Loucy (cell line): Measurements from ENCODE around the gene DNLZ.

Source experiments
- H2AFZ ChIP-seq: fragments of 200-600 bp; sonication (generic); 2 replicates; pipeline ENCODE4 v1.6.0; 2016; ENCODE audit warnings: antibody characterized with exemption, mild to moderate bottlenecking, low read length, moderate library complexity
- H3F3A ChIP-seq: fragments of 200-600 bp; 2 replicates; pipeline ENCODE4 v1.6.0; 2016; ENCODE audit warnings: antibody characterized with exemption, low read depth, mild to moderate bottlenecking
- H3K27me3 ChIP-seq: fragments of 200-600 bp; sonication (generic); 2 replicates; pipeline ENCODE4 v1.6.1; 2014; ENCODE audit warnings: low read length, mild to moderate bottlenecking; ENCODE audit not compliant: insufficient read depth, poor library complexity, severe bottlenecking
- H3K36me3 ChIP-seq: fragments of 200-600 bp; sonication (generic); 2 replicates; pipeline ENCODE4 v1.6.1; 2016; ENCODE audit warnings: low read length; ENCODE audit not compliant: insufficient read depth
- H3K4me1 ChIP-seq: fragments of 200-600 bp; sonication (generic); 2 replicates; pipeline ENCODE4 v1.5.1; 2014; ENCODE audit warnings: low read length, mild to moderate bottlenecking; ENCODE audit not compliant: insufficient read depth, poor library complexity, severe bottlenecking
- H3K4me2 ChIP-seq: fragments of 200-600 bp; sonication (generic); 2 replicates; pipeline ENCODE4 v1.6.0; 2014; ENCODE audit warnings: antibody characterized with exemption, low read length, low read depth, mild to moderate bottlenecking; ENCODE audit not compliant: poor library complexity, severe bottlenecking
- H3K4me3 ChIP-seq: fragments of 200-600 bp; sonication (generic); 2 replicates; pipeline ENCODE4 v1.5.1; 2014; ENCODE audit warnings: low read length, mild to moderate bottlenecking, mixed read lengths; ENCODE audit not compliant: poor library complexity, severe bottlenecking
- H3K79me2 ChIP-seq: fragments of 200-600 bp; sonication (generic); 2 replicates; pipeline ENCODE4 v1.6.1; 2014; ENCODE audit warnings: low read length; ENCODE audit not compliant: insufficient read depth
- H3K9ac ChIP-seq: fragments of 200-600 bp; sonication (generic); 2 replicates; pipeline ENCODE4 v1.6.0; 2014; ENCODE audit warnings: mild to moderate bottlenecking, low read depth, low read length, moderate library complexity; ENCODE audit not compliant: poor library complexity, severe bottlenecking
- H3K9me2 ChIP-seq: fragments of 200-600 bp; sonication (generic); replicated peaks from 2 replicates; pipeline ENCODE4 v1.6.1; 2016; ENCODE audit warnings: low read depth, low read length, mixed read lengths
- H3K9me3 ChIP-seq: fragments of 200-600 bp; sonication (generic); 2 replicates; pipeline ENCODE4 v1.6.1; 2014; ENCODE audit warnings: mild to moderate bottlenecking, antibody characterized with exemption, low read length, low read depth; ENCODE audit not compliant: insufficient read depth
- H4K20me1 ChIP-seq: fragments of 200-600 bp; sonication (generic); 2 replicates; pipeline ENCODE4 v1.6.0; 2014; ENCODE audit warnings: antibody characterized with exemption, low read length, mild to moderate bottlenecking; ENCODE audit not compliant: insufficient read depth, poor library complexity, severe bottlenecking
- CTCF ChIP-seq: fragments of 200-600 bp; sonication (generic); conservative IDR thresholded peaks from 2 replicates; pipeline ENCODE4 v1.5.1; 2014; ENCODE audit warnings: mild to moderate bottlenecking, antibody characterized with exemption, low read length
- EZH2phosphoT487 ChIP-seq: fragments of 200-600 bp; IDR thresholded peaks from 2 replicates; pipeline ENCODE4 v1.6.1; 2018; ENCODE audit warnings: antibody characterized with exemption, mild to moderate bottlenecking, moderate library complexity, borderline replicate concordance

The DNLZ gene

GRCh38 chr9:136341042-136341655, 22.4 kb downstream of the DNLZ start:
- no peak overlapping the region for H2AFZ ChIP-seq

GRCh38 chr9:136340356-136341041, 23.0 kb downstream of the DNLZ start:
- Histone ChIP-seq H3K27me3 (no peaks in the 10 kb centered on the region), H3K4me1 (no peaks in the 10 kb centered on the region), H3K4me3 (no peak overlapping the region), H2AFZ (no peak overlapping the region), H3K9me2 (no peaks in the 10 kb centered on the region), H4K20me1 (no peaks in the 10 kb centered on the region), H3K4me2 (no peak overlapping the region), H3K79me2 (no peaks in the 10 kb centered on the region), H3F3A (no peaks in the 10 kb centered on the region), H3K36me3 (no peaks in the 10 kb centered on the region), H3K9me3 (no peaks in the 10 kb centered on the region), H3K9ac (no peak overlapping the region)
- TF ChIP-seq EZH2phosphoT487 (no peak), CTCF (no peak)

More at GRCh38 chr9:136341042-136341655, 22.4 kb downstream of the DNLZ start:
- TF ChIP-seq EZH2phosphoT487 (no peak), CTCF (no peak)
- no peaks in the 10 kb centered on the region for H3K79me2 ChIP-seq
- no peak overlapping the region for H3K9ac ChIP-seq
- H3K4me3 ChIP-seq = no peak overlapping the region
- H3K4me1 ChIP-seq = no peaks in the 10 kb centered on the region
- no peaks in the 10 kb centered on the region for H3K27me3 ChIP-seq
- no peaks in the 10 kb centered on the region for H3K36me3 ChIP-seq
- no peak overlapping the region for H3K4me2 ChIP-seq
- no peaks in the 10 kb centered on the region for H3K9me2 ChIP-seq
- no peaks in the 10 kb centered on the region for H3F3A ChIP-seq
- H4K20me1 ChIP-seq = no peaks in the 10 kb centered on the region
- H3K9me3 ChIP-seq = no peaks in the 10 kb centered on the region

- Histone ChIP-seq H2AFZ (no peak overlapping the region), H3K9me2 (no peaks in the 10 kb centered on the region), H3K79me2 (no peaks in the 10 kb centered on the region), H3K36me3 (no peaks in the 10 kb centered on the region), H3K4me2 (no peak overlapping the region), H3K9ac (no peak overlapping the region), H3K9me3 (no peaks in the 10 kb centered on the region), H3K4me1 (no peaks in the 10 kb centered on the region), H4K20me1 (no peaks in the 10 kb centered on the region), H3F3A (no peaks in the 10 kb centered on the region), H3K4me3 (no peak overlapping the region), H3K27me3 (no peaks in the 10 kb centered on the region)
- TF ChIP-seq EZH2phosphoT487 = no peak
Measured at GRCh38 chr9:136339958-136340310, 23.6 kb downstream of the DNLZ start.
